Neural crest cell (in vitro differentiated cells): ENCODE results near the gene FBXW7. TPM values are rescaled to one million over a fixed set of nuclear protein-coding genes. Genes with fewer than 3 reads are reported as not detected.

Source experiments
- DNase-seq: peaks from one replicate; pipeline ENCODE4 v3.0.0; 2021; ENCODE audit warnings: low read depth, mixed read lengths, low spot score
- H3K27ac Mint-ChIP-seq: one replicate; pipeline ENCODE4 v1.8.0; 2021; ENCODE audit warnings: mild to moderate bottlenecking, mixed read lengths; ENCODE audit not compliant: unreplicated experiment
- H3K27me3 Mint-ChIP-seq: 2 replicates; pipeline ENCODE4 v1.8.0; 2021; ENCODE audit warnings: low read depth, mild to moderate bottlenecking, mixed read lengths
- H3K36me3 Mint-ChIP-seq: 2 replicates; pipeline ENCODE4 v1.8.0; 2021; ENCODE audit warnings: low read depth, mild to moderate bottlenecking, mixed read lengths
- H3K4me1 Mint-ChIP-seq: 2 replicates; pipeline ENCODE4 v1.8.0; 2021; ENCODE audit warnings: mixed read lengths
- H3K4me3 Mint-ChIP-seq: one replicate; pipeline ENCODE4 v1.8.0; 2021; ENCODE audit warnings: mild to moderate bottlenecking, mixed read lengths
- H3K9me3 Mint-ChIP-seq: 2 replicates; pipeline ENCODE4 v1.8.0; 2021; ENCODE audit warnings: mixed read lengths
- total RNA-seq: library from RNA; stranded (reverse); gene quantifications from 2 replicates; pipeline ENCODE4 v1.2.1, GENCODE V29; 2021
- TF ChIP-seq, protein P1 (sequence below): fragments of 200-600 bp; sonication (generic); conservative IDR thresholded peaks from 2 replicates; pipeline ENCODE4 v1.5.0; 2021; ENCODE audit warnings: antibody characterized with exemption, mild to moderate bottlenecking

The FBXW7 gene
- total RNA-seq, 1 donor from 2014 or later = 33.4 TPM

DNA sequence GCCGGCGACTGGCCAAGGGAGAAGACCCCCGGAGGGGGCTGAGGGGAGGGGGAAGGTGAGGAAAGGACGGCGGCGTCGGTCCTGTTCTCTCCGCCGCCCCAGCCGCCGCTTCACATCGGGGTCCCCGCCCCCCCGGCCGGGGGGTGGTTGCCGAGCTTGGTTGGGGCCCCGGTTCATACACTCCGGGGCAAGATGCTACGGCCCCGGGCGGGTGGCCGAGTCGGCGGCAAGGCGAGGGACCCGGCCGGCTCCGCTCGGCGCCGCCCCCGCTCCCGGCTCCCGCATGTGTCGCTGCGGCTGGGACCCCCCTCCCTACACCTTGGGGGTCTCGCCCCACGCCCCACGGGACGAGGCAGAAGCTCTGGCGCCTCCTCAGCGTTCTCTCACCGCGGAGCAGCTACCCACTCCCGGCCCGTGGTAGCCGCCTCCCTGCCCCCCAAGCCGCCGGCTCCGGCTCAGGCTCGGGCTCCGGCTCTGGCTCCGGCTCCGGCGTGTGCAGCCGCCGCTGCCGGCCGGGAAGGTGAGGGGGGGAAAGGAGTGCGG is 461 bp downstream of the FBXW7 start:
- H3K9me3 Mint-ChIP-seq = no peaks in the 10 kb centered on the region
- H3K4me1 Mint-ChIP-seq = peaks cover 61% of the 10 kb centered on the region
- H3K27ac Mint-ChIP-seq = no peak overlapping the region
- peaks cover 6% of the 10 kb centered on the region for H3K36me3 Mint-ChIP-seq
- TF ChIP-seq, protein P1, sequence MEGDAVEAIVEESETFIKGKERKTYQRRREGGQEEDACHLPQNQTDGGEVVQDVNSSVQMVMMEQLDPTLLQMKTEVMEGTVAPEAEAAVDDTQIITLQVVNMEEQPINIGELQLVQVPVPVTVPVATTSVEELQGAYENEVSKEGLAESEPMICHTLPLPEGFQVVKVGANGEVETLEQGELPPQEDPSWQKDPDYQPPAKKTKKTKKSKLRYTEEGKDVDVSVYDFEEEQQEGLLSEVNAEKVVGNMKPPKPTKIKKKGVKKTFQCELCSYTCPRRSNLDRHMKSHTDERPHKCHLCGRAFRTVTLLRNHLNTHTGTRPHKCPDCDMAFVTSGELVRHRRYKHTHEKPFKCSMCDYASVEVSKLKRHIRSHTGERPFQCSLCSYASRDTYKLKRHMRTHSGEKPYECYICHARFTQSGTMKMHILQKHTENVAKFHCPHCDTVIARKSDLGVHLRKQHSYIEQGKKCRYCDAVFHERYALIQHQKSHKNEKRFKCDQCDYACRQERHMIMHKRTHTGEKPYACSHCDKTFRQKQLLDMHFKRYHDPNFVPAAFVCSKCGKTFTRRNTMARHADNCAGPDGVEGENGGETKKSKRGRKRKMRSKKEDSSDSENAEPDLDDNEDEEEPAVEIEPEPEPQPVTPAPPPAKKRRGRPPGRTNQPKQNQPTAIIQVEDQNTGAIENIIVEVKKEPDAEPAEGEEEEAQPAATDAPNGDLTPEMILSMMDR = no peak
- peak overlapping the region; percentile 99 for H3K4me3 Mint-ChIP-seq
- no peak for DNase-seq
- H3K27me3 Mint-ChIP-seq = no peaks in the 10 kb centered on the region

DNA sequence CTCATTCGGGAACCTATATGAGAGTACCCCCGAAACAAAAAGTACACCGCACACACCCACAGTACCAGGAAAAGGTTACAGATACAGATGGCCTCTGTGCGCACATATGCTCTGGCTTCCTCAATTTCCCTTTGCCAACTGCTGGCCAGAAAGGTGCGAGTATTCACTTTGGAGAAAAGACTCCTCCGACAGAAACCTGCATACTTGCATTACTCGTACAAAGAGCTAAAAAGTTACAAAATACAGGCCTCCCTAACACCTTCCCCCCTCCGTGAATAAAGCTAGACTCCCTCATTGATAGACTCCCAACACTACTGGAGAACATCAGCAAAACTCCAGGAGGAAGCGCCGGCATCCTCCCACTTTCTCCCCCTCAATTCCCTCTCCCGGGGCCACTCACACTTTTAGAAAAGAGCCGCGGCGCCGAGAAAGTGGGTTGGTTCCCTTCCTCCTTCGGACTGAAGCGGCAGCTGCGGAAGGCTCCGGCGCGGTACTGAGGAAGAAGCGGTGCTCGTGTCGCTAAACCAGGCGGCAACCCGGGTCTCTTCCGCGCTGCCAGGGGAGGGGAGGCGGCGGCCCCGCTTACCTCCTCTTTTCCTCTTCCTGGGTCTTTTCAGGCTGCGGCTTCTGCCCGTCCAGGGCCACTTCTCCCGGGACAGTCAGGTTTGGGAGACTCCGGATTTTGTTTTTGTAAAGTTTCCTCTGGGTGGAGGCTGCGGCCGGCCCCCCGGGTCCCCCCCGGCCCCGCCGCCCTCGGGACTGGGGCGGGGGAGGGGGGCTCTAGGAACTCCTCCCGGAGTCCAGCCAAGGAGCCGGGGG is 1.1 kb downstream of the FBXW7 start:
- H3K36me3 Mint-ChIP-seq = peaks cover 6% of the 10 kb centered on the region
- DNase-seq = peak; percentile 15
- H3K9me3 Mint-ChIP-seq = no peaks in the 10 kb centered on the region
- peak overlapping the region; percentile 65 for H3K27ac Mint-ChIP-seq
- TF ChIP-seq, protein P1 = no peak
- H3K4me3 Mint-ChIP-seq = peak overlapping the region; percentile 96
- peaks cover 62% of the 10 kb centered on the region for H3K4me1 Mint-ChIP-seq
- no peaks in the 10 kb centered on the region for H3K27me3 Mint-ChIP-seq

DNA sequence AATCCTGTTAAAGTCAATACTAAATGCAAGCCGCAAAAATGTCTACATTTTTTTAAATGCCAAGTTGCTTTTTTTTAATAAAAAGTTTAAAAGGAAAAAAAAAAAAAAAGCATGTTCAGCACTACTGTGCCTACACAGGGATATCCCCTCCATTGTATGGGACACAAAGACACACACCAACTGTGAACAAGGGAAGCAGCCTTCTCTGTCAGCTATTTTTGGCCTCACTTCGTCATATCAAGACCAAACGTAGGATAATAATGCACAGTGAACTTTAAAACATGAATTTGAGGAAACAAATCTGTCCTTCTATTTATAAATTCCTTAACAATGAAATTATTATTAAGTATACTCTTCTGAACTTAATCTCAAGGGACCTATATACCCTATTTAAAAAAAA is 4.4 kb downstream of the FBXW7 start:
- H3K4me1 Mint-ChIP-seq = peaks cover 50% of the 10 kb centered on the region
- TF ChIP-seq, protein P1 = no peak
- no peaks in the 10 kb centered on the region for H3K27me3 Mint-ChIP-seq
- no peaks in the 10 kb centered on the region for H3K36me3 Mint-ChIP-seq
- H3K27ac Mint-ChIP-seq = no peak overlapping the region
- no peaks in the 10 kb centered on the region for H3K9me3 Mint-ChIP-seq
- peak overlapping the region; percentile 13 for H3K4me3 Mint-ChIP-seq
- DNase-seq = no peak

DNA sequence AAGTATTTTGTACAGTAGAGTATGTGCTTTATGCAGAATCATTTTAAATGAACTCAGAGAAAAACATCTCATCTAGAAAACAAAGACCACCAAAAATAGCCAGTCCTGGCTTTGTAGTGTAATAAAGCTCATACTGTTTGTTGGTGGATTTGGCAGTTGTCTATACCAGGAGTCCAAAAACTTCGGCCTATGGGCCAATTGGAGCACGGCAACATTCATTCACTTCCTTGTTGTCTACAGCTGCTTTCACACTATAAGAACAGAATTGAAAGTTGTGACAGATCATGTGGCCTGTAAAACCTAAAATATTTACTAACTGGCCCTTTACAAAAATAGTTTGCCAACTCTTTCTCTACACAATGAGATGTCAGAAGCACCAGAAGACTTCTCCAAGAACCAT is 5.3 kb downstream of the FBXW7 start:
- H3K9me3 Mint-ChIP-seq = no peaks in the 10 kb centered on the region
- peaks cover 53% of the 10 kb centered on the region for H3K4me1 Mint-ChIP-seq
- TF ChIP-seq, protein P1 = no peak
- H3K27ac Mint-ChIP-seq = no peak overlapping the region
- H3K4me3 Mint-ChIP-seq = no peak overlapping the region
- H3K36me3 Mint-ChIP-seq = no peaks in the 10 kb centered on the region
- H3K27me3 Mint-ChIP-seq = no peaks in the 10 kb centered on the region
- DNase-seq = no peak

DNA sequence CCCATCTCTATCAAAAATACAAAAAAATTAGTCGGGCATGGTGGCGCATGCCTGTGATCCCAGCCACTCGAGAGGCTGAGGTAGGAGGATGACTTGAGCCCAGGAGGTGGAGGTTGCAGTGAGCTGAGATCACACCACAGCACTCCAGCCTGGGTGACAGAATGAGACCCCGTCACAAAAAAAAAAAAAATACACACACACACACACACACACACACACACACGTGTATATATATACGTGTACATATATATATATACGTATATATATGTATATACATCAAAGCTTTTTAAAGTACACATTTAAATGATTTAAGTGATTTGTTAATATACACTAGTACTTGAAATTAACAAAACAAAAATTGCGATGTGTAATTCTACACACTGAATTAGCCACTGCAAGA is 6.0 kb downstream of the FBXW7 start:
- no peak for DNase-seq
- Mint-ChIP-seq H3K4me3 (no peak overlapping the region), H3K27ac (no peak overlapping the region), H3K9me3 (no peaks in the 10 kb centered on the region), H3K36me3 (no peaks in the 10 kb centered on the region), H3K4me1 (peaks cover 56% of the 10 kb centered on the region), H3K27me3 (no peaks in the 10 kb centered on the region)
- TF ChIP-seq, protein P1 = no peak
